Measurements from ENCODE around the gene CFAP57. TPM values are rescaled to one million over a fixed set of nuclear protein-coding genes. Genes with fewer than 3 reads are reported as not detected.
A peak's percentile ranks its signal among the peaks of the same experiment; 100 is the strongest.

Gene CFAP57
- total RNA-seq, 2 experiments from 2014 or later, result not detected

DNA sequence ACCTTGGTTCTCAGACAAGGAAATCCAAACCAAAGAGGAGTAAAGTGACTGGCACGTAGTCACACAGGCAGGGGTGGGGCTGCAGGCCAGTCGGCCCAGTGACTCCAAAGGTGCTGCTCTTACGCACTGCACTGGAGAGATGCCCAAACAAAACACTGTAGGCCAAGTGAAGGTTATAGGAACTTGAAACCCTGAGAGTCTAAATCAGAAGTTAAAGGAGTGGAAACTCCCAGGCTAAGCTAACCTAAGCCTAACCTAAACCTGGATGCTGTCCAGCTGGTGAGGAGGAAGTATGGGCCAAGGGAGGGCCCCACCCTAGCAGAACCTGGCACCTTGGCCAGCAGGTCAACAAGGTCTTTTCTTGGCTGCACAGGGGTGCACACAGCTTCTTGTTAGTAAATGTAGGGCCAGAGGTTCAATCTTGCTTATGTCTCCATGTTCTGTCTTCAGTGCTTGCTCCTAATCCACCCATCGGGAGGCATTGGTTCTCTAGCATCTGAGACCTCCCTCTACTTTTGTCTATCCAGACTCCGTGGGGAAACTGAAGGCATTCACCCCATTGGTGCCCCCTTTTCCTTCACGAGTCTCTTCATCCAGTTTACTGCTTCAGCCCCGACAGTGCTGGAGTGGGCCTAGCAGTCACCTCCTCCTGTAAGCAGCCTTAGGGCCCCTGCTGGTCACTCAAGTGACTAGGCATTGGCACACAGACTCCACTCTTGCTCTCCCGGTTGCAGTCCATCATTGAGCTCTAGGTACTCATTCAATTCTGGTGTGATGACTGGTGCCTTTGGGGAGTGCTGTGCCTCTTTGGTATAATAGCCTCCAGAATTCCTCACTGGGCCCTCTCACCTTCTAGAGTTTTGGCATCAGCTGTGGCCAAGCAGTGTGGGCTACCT, 84.8 kb downstream of the CFAP57 start:
- Mint-ChIP-seq H3K4me1 (no peaks in the 10 kb centered on the region), H3K36me3 (no peaks in the 10 kb centered on the region), H3K9me3 (peaks cover 3% of the 10 kb centered on the region), H3K4me3 (no peak overlapping the region), H3K27me3 (peaks cover 16% of the 10 kb centered on the region), H3K27ac (no peak overlapping the region)
- DNase-seq, result no peak
- POLR2A ChIA-PET, result no interaction called here
- no peak for ATAC-seq (ENCODE audit: low read depth)

DNA sequence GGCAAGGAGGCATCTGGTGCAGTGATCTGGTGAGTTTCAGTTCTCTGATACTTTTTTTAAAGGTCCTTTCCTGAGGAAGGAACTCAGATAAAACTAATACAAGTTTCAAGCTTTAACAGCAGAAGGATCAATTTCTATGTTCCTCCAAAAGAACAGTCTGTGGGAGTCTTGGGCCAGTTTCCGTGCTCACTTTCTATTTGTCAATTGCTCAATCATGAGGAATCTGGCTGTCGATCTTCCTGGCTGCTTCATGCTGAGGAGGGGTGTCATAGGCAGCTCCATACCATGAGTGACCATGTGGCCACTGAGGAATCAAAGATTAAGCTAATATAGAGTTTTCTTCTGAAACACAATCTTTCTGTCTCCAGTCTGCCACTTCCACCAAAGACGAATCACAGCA, 86.2 kb downstream of the CFAP57 start:
- H3K36me3 Mint-ChIP-seq, result no peaks in the 10 kb centered on the region
- no peak overlapping the region for H3K27ac Mint-ChIP-seq
- no peak for ATAC-seq (ENCODE audit: low read depth)
- H3K27me3 Mint-ChIP-seq, result peaks cover 12% of the 10 kb centered on the region
- H3K9me3 Mint-ChIP-seq, result peaks cover 7% of the 10 kb centered on the region
- POLR2A ChIA-PET, result no interaction called here
- H3K4me3 Mint-ChIP-seq, result no peak overlapping the region
- no peaks in the 10 kb centered on the region for H3K4me1 Mint-ChIP-seq
- no peak for DNase-seq

DNA sequence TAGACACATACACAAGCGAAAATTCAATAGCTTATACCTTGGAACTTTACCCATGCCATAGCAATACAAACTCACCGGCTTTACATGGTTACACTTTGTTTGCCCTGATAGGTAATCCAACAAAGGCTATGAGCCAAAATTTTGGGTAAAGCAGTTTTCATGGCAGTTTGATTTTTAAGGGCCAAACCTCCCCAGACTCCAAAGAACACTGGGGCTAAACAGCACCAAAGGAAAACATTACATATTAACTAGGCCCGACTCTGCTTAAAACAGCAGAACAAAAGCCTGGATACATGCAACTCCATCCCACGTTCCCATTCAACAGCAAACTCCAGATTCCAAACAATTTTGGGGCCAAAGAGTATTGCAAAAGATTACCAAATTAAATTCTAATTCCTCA, 93.3 kb downstream of the CFAP57 start:
- Mint-ChIP-seq H3K36me3 (peaks cover 2% of the 10 kb centered on the region), H3K4me3 (no peak overlapping the region), H3K4me1 (no peaks in the 10 kb centered on the region), H3K27me3 (peaks cover 25% of the 10 kb centered on the region), H3K9me3 (peaks cover 12% of the 10 kb centered on the region), H3K27ac (no peak overlapping the region)
- DNase-seq (no peak), ATAC-seq (ENCODE audit: low read depth) (no peak)
- POLR2A ChIA-PET, result no interaction called here

DNA sequence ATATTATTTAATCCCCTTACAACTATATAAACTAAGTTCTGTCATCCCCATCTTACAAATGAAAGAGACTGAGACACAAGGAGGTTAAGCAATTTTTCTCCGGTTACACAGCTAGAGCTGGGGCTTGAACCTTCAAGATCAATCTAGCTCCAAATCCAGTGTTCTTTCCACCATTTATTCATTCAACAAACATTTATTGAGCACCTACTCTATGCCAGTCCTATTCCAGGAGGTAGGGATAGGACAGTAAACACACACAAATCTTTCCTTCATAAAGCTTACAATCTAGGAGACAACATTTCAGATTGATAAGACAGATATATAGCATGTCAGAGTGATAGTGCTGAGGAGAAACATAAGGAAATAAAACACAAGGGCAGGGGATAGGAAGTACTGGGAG, 94.8 kb downstream of the CFAP57 start:
- peaks cover 2% of the 10 kb centered on the region for H3K36me3 Mint-ChIP-seq
- H3K9me3 Mint-ChIP-seq, result peaks cover 9% of the 10 kb centered on the region
- DNase-seq, result no peak
- H3K4me3 Mint-ChIP-seq, result no peak overlapping the region
- peaks cover 24% of the 10 kb centered on the region for H3K27me3 Mint-ChIP-seq
- H3K27ac Mint-ChIP-seq, result no peak overlapping the region
- peaks cover 11% of the 10 kb centered on the region for H3K4me1 Mint-ChIP-seq
- no peak for ATAC-seq (ENCODE audit: low read depth)
- POLR2A ChIA-PET, result no interaction called here

DNA sequence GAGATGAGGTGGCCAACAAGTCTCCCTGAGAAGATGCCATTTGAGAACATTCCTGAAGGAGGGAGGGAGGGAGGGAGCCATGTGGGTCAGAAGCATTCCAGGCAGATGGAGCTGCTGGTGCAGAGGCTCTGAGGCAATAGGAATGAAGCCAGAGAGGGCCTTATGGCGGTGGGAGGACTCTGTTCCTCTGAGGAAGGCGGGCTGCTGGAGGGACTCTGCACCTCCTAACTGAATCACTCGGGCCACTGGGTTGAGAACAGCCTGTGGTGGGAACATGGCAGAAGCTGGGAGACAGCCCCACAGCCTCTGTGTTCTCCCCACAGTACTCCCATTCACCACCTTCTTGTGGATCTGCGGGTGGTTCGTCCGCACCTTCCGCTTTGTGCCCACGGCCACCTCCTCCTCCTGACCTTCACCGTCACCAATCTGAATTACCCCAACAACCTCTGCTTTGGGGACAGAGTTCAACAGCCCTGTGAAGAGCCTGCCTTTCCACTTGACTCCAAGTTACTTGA, 95.2 kb downstream of the CFAP57 start:
- peaks cover 2% of the 10 kb centered on the region for H3K36me3 Mint-ChIP-seq
- peaks cover 9% of the 10 kb centered on the region for H3K9me3 Mint-ChIP-seq
- peaks cover 11% of the 10 kb centered on the region for H3K4me1 Mint-ChIP-seq
- H3K4me3 Mint-ChIP-seq, result no peak overlapping the region
- DNase-seq (no peak), ATAC-seq (ENCODE audit: low read depth) (no peak)
- H3K27ac Mint-ChIP-seq, result no peak overlapping the region
- POLR2A ChIA-PET, result no interaction called here
- H3K27me3 Mint-ChIP-seq, result peaks cover 24% of the 10 kb centered on the region

DNA sequence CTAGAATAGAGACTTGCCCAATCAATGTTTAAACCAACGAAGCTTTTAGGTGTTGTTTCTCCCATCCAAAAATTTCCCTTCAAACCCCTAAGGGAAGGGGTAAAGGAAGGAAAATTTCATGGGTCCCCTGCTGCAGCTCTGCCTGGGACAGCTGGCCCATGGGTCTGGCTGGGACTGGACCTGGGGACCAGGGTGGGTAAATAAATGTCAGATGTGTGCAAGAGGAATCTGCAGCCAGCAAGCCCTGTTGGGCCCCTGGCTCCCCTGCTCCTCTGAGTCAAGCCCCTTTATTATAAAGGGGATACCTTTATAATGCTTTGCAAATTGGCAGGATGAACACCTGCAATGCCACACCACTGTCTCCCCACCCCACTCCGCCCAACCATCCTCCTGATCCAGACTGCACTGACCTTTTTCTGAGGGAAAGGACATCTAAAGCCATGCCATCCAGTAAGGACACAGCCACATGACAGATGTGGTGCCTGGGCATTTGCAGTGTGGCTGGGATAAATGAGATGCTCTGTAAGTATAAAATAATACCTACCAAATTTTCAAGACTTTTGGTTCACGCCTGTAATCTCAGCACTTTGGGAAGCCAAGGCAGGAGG, 95.8 kb downstream of the CFAP57 start:
- ATAC-seq (ENCODE audit: low read depth) (no peak), DNase-seq (no peak)
- H3K9me3 Mint-ChIP-seq, result peaks cover 5% of the 10 kb centered on the region
- H3K36me3 Mint-ChIP-seq, result peaks cover 2% of the 10 kb centered on the region
- H3K27me3 Mint-ChIP-seq, result peaks cover 22% of the 10 kb centered on the region
- POLR2A ChIA-PET, result no interaction called here
- peaks cover 11% of the 10 kb centered on the region for H3K4me1 Mint-ChIP-seq
- no peak overlapping the region for H3K4me3 Mint-ChIP-seq
- no peak overlapping the region for H3K27ac Mint-ChIP-seq

DNA sequence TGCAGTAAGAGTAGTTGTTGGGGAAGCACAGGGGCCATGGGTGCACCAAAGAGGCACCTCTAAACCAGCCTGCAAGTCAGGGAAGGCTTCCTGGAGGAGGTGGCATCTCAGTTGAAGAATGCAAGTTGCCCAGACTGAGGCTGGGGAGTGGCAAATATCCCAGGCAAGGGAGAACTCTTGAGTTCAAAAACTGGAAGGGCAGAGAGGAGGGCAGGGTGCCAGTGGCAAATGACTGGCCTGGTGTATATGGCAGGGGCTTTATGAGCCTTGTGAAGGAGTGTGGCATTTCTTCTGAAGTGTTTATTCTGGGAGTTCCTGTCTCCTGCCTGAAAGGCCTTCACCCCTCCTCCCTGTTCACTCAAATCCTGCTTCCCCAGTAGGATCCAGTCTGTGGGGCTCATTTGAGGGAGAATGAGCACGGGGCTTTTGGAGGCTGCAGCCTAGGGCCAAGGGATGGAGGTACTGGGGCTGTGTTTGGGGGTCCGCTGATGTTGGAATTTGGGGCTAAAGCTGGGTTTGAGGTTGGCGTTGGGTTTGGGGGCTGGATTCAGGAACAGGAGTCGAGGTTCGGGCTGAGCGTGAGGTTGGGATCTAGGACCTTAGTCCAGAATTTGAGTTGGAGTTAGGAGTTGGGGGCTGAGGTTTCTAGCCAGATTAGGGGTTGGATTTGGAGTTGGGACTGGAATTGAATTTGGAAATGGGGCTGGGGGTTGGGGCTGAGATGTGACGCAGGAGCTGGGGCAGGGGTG, 97.7 kb downstream of the CFAP57 start, which contains the start of gene TMEM125:
TSS of gene TMEM125 (plus strand) at position 357 of the 749 bp plus-strand sequence. CDS start 2,740 bp downstream, outside the sequence.
- H3K36me3 Mint-ChIP-seq, result peaks cover 4% of the 10 kb centered on the region
- DNase-seq (no peak), ATAC-seq (ENCODE audit: low read depth) (no peak)
- POLR2A ChIA-PET, result interaction anchor here (0.6 kb wide), 1 partner anchor 596 kb away, joined by 3 read pairs; no protein-coding TSS in a partner anchor
- peaks cover 3% of the 10 kb centered on the region for H3K9me3 Mint-ChIP-seq
- peaks cover 20% of the 10 kb centered on the region for H3K27me3 Mint-ChIP-seq
- H3K4me3 Mint-ChIP-seq, result peak within 1 kb of the TSS; percentile 35
- peaks cover 19% of the 10 kb centered on the region for H3K4me1 Mint-ChIP-seq
- no peak within 1 kb of the TSS for H3K27ac Mint-ChIP-seq

DNA sequence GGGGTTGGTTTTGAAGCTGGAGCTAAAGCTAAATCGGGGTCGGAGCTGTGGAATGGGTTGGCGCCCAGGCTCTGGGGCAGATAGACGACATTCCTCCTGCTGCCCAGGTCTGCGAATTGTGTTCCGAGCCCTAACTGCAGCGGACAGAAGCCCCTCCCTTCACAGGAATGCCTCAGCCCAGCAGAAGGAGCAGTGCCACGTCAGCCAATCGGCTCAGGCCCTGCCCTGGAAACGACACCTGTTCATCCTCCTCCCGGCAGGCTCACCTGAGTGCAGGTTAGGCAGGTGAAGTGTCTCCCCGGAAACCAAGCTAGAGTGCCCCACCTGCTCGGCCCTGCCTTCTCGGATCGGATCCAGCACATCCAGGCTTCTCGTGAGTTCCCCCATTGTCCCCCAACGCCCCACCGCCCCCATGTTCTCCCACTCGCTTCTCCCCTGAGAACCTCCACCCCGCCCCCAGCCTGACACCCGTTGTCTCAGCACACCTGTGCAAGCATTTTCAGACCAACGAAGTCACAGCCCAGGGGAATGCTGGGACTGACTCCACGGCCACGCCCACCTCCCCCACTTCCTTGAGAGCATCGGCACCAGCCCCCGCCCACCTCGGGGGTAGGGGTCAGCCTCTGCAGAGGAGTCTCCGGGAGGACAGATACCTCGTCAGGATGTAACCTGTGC, 98.4 kb downstream of the CFAP57 start:
- Mint-ChIP-seq H3K4me3 (peak overlapping the region; percentile 35), H3K36me3 (peaks cover 7% of the 10 kb centered on the region), H3K9me3 (peaks cover 7% of the 10 kb centered on the region), H3K27me3 (peaks cover 20% of the 10 kb centered on the region), H3K27ac (no peak overlapping the region), H3K4me1 (peaks cover 23% of the 10 kb centered on the region)
- ATAC-seq (ENCODE audit: low read depth) (no peak), DNase-seq (no peak)
- POLR2A ChIA-PET, result interaction anchor here (0.6 kb wide), 1 partner anchor 597 kb away, joined by 3 read pairs; no protein-coding TSS in a partner anchor

DNA sequence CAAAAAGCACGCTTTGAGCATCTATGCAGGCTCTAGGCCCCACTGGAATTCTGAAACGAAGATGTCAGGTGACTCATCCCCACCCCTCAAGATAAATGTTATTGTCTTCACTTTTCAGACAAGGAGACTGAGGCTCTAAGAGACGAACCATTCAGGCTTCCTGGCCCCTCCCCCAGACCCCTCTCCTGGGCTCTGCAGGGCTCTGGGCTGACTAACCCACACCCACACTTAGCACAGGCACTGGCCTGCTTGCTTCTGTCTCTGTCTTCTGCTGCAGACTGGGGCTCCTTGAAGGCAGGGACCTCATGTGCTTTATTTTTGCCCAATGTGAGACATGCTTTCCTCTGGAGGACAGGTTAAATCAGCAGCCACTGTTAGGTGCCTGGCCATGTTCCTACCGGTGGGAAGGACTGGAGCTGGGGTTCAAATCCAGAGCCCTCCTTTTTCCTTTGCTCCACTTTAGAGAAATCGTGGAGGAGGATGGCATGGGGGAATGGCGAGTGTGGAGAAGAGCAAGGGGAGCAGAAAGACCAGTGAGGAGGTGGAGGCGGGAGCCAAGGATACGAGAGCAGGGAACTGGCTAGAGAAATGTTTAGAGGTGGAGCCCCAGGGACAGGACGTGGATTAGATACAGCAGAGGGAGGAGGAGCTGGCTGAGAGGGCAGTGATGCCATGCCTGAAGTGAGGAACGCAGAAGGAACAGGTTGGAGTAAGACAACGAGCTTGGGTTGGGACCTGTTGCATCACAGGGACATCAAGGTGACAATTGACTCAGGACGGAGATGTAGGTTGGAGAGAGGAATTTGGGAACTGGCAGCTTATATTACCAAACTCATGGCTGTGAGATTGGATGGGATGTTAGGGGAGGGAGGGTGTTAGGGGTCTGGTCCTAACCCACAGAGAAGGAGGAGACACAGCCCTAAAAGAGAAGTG, 99.3 kb downstream of the CFAP57 start:
- peaks cover 7% of the 10 kb centered on the region for H3K9me3 Mint-ChIP-seq
- POLR2A ChIA-PET, result interaction anchor here (0.9 kb wide), 1 partner anchor 87 kb away, joined by 3 read pairs; the partner anchor contains the start of gene CDC20
- peaks cover 23% of the 10 kb centered on the region for H3K4me1 Mint-ChIP-seq
- ATAC-seq (ENCODE audit: low read depth), result no peak
- peaks cover 14% of the 10 kb centered on the region for H3K27me3 Mint-ChIP-seq
- H3K4me3 Mint-ChIP-seq, result peak overlapping the region; percentile 35
- no peak overlapping the region for H3K27ac Mint-ChIP-seq
- peaks cover 7% of the 10 kb centered on the region for H3K36me3 Mint-ChIP-seq
- DNase-seq, result no peak

DNA sequence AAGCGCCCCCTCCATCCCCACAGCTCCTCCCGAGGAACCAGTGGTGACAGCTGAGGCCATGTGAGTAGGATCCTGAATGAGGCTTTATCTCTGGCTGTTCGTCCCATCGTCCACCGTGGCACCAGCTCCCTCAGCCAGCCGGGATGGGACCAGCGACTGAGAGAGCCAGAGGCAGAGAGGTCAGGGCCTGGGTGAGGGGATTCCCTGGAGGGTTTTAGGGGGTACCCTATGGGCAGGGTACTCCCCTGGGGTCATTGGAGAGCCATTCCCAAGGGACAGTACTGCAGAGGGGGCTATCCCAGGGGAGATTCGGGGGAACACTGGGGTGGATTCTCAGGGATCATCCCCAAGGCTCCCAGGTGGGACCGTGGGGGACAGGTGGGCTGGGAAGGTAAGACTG, 100.0 kb downstream of the CFAP57 start:
- Mint-ChIP-seq H3K27ac (no peak overlapping the region), H3K9me3 (peaks cover 7% of the 10 kb centered on the region), H3K36me3 (peaks cover 7% of the 10 kb centered on the region), H3K27me3 (peaks cover 11% of the 10 kb centered on the region), H3K4me1 (peaks cover 23% of the 10 kb centered on the region), H3K4me3 (no peak overlapping the region)
- POLR2A ChIA-PET, result interaction anchor here (0.9 kb wide), 1 partner anchor 86 kb away, joined by 3 read pairs; the partner anchor contains the start of gene CDC20
- ATAC-seq (ENCODE audit: low read depth), result no peak
- no peak for DNase-seq

DNA sequence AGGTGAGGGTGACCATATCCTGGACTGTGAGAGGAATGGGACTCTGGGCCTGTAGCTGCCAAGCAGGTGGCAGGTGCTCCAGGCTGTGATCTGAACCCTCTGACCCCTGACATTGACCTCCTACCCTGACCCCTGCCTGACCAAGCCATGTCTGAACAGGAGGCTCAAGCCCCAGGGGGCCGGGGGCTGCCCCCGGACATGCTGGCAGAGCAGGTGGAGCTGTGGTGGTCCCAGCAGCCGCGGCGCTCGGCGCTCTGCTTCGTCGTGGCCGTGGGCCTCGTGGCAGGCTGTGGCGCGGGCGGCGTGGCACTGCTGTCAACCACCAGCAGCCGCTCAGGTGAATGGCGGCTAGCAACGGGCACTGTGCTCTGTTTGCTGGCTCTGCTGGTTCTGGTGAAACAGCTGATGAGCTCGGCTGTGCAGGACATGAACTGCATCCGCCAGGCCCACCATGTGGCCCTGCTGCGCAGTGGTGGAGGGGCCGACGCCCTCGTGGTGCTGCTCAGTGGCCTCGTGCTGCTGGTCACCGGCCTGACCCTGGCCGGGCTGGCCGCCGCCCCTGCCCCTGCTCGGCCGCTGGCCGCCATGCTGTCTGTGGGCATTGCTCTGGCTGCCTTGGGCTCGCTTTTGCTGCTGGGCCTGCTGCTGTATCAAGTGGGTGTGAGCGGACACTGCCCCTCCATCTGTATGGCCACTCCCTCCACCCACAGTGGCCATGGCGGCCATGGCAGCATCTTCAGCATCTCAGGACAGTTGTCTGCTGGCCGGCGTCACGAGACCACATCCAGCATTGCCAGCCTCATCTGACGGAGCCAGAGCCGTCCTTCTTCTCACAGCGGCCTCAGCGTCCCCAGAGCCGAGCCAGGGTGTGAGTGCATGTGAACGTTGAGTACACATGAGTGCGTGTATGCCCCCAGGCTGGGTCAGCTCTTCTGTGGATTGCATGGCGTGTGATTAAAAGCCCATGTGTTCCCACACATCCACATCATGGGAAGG, 100.7 kb downstream of the CFAP57 start:
- POLR2A ChIA-PET, result no interaction called here
- DNase-seq (no peak), ATAC-seq (ENCODE audit: low read depth) (no peak)
- peaks cover 7% of the 10 kb centered on the region for H3K9me3 Mint-ChIP-seq
- H3K36me3 Mint-ChIP-seq, result peaks cover 7% of the 10 kb centered on the region
- H3K4me1 Mint-ChIP-seq, result peaks cover 23% of the 10 kb centered on the region
- peak overlapping the region; percentile 51 for H3K27ac Mint-ChIP-seq
- H3K27me3 Mint-ChIP-seq, result peaks cover 9% of the 10 kb centered on the region
- H3K4me3 Mint-ChIP-seq, result no peak overlapping the region

Data from activated naive CD8-positive, alpha-beta T cell treated with anti-CD3 and anti-CD28 coated beads, Interleukin-2, amount 10 ng/mL, durations not matched to agents 7 days and 5 days (primary cell).